ENCODE measurements around the gene KLHL20. TPM values are rescaled to one million over a fixed set of nuclear protein-coding genes. Genes with fewer than 3 reads are reported as not detected.
"Not testable (repeated sequence)": the region's sequence is repeated elsewhere in the genome, so short reads cannot be mapped to it uniquely, and the experiment has no call there.

KLHL20 gene
- 10.2 and 24.0 TPM in 2 replicates for total RNA-seq
- polyA plus RNA-seq: 16.2 and 17.5 TPM in 2 replicates

- H3K4me1 ChIP-seq (ENCODE audit: low read depth): peaks cover 9% of the 10 kb centered on the region
- peak within 1 kb of the TSS; percentile 89 for H3K27ac ChIP-seq
- H3K9me3 ChIP-seq (ENCODE audit: low read depth): no peaks in the 10 kb centered on the region
- H3K27me3 ChIP-seq: peaks cover 35% of the 10 kb centered on the region
- H3K4me3 ChIP-seq: peak within 1 kb of the TSS; percentile 66
- no peaks in the 10 kb centered on the region for H3K36me3 ChIP-seq
- TF ChIP-seq CTCF (IDR thresholded peaks at IDR 0.05; ENCODE audit: low read depth, low read length): peak; percentile 6
- peak; percentile 87 to 95 for DNase-seq (ENCODE audit: low read depth in 1 of 2, low spot score in 1 of 2)
These were observed at the start of gene KLHL20 for GRCh38 chr1:173714759-173715537. TSS of gene KLHL20 (plus strand) at chr1:173714981. CDS start at chr1:173716044, 1,063 bp downstream.

- TF ChIP-seq CTCF (IDR thresholded peaks at IDR 0.05; ENCODE audit: low read depth, low read length): no peak
These were observed 48.1 kb upstream of the KLHL20 start for GRCh38 chr1:173666646-173667045.

GRCh38 chr1:173669491-173669941 lies 45.3 kb upstream of the KLHL20 start, which contains the start of gene ANKRD45:
TSS of gene ANKRD45 (minus strand) at chr1:173669851. CDS start at chr1:173659418, 10,433 bp downstream.
- Histone ChIP-seq H3K27me3 (no peaks in the 10 kb centered on the region), H3K36me3 (no peaks in the 10 kb centered on the region), H3K4me1 (ENCODE audit: low read depth) (peaks cover 13% of the 10 kb centered on the region), H3K9me3 (ENCODE audit: low read depth) (no peaks in the 10 kb centered on the region), H3K27ac (no peak within 1 kb of the TSS), H3K4me3 (peak within 1 kb of the TSS; percentile 62)
- DNase-seq (ENCODE audit: low read depth in 1 of 2, low spot score in 1 of 2): peak; percentile 76
- peak; percentile 8 for TF ChIP-seq CTCF (IDR thresholded peaks at IDR 0.05; ENCODE audit: low read depth, low read length)

More at GRCh38 chr1:173666646-173667045, 48.1 kb upstream of the KLHL20 start:
- no peak overlapping the region for H3K4me3 ChIP-seq
- peaks cover 13% of the 10 kb centered on the region for H3K4me1 ChIP-seq (ENCODE audit: low read depth)
- H3K36me3 ChIP-seq: no peaks in the 10 kb centered on the region
- H3K27me3 ChIP-seq: no peaks in the 10 kb centered on the region
- H3K27ac ChIP-seq: no peak overlapping the region
- no peak for DNase-seq (ENCODE audit: low read depth in 1 of 2, low spot score in 1 of 2)
- no peaks in the 10 kb centered on the region for H3K9me3 ChIP-seq (ENCODE audit: low read depth)

GRCh38 chr1:173674496-173674895 lies 40.3 kb upstream of the KLHL20 start:
- H3K27ac ChIP-seq; H3K4me3 ChIP-seq; DNase-seq (ENCODE audit: low read depth in 1 of 2, low spot score in 1 of 2); H3K9me3 ChIP-seq (ENCODE audit: low read depth); H3K36me3 ChIP-seq; H3K4me1 ChIP-seq (ENCODE audit: low read depth); H3K27me3 ChIP-seq: not testable (repeated sequence)

GRCh38 chr1:173680152-173680551 lies 34.6 kb upstream of the KLHL20 start:
- not testable (repeated sequence) for DNase-seq (ENCODE audit: low read depth in 1 of 2, low spot score in 1 of 2); H3K36me3 ChIP-seq; H3K9me3 ChIP-seq (ENCODE audit: low read depth); H3K4me3 ChIP-seq; H3K27ac ChIP-seq; H3K27me3 ChIP-seq; H3K4me1 ChIP-seq (ENCODE audit: low read depth)

GRCh38 chr1:173682184-173682583 lies 32.6 kb upstream of the KLHL20 start:
- Histone ChIP-seq H3K27me3 (no peaks in the 10 kb centered on the region), H3K4me1 (ENCODE audit: low read depth) (no peaks in the 10 kb centered on the region), H3K36me3 (no peaks in the 10 kb centered on the region), H3K27ac (no peak overlapping the region), H3K4me3 (no peak overlapping the region), H3K9me3 (ENCODE audit: low read depth) (no peaks in the 10 kb centered on the region)
- TF ChIP-seq CTCF (IDR thresholded peaks at IDR 0.05; ENCODE audit: low read depth, low read length): no peak
- no peak for DNase-seq (ENCODE audit: low read depth in 1 of 2, low spot score in 1 of 2)

- H3K4me1 ChIP-seq (ENCODE audit: low read depth); H3K36me3 ChIP-seq; DNase-seq (ENCODE audit: low read depth in 1 of 2, low spot score in 1 of 2); H3K4me3 ChIP-seq; H3K27ac ChIP-seq; H3K27me3 ChIP-seq; H3K9me3 ChIP-seq (ENCODE audit: low read depth): not testable (repeated sequence)
These were observed 30.9 kb upstream of the KLHL20 start for GRCh38 chr1:173683838-173684237.

GRCh38 chr1:173685121-173685520 lies 29.7 kb upstream of the KLHL20 start:
- H3K36me3 ChIP-seq; H3K9me3 ChIP-seq (ENCODE audit: low read depth); H3K4me1 ChIP-seq (ENCODE audit: low read depth); H3K27ac ChIP-seq; H3K27me3 ChIP-seq; DNase-seq (ENCODE audit: low read depth in 1 of 2, low spot score in 1 of 2); H3K4me3 ChIP-seq: not testable (repeated sequence)
